H1 (cell line): ENCODE data around the gene ABHD14A. TPM values are rescaled to one million over a fixed set of nuclear protein-coding genes. Genes with fewer than 3 reads are reported as not detected.
A peak's percentile ranks its signal among the peaks of the same experiment; 100 is the strongest.

Experiments used
- CTCF ChIA-PET: fragments of 300-600 bp; sonication (Branson Sonifier 250); formaldehyde crosslinking; loops from one replicate; lab custom pipeline; 2021; ENCODE audit not compliant: partially characterized antibody; lab: Charles Lee
- POLR2A ChIA-PET: fragments of 300-600 bp; sonication (Branson Sonifier 250); formaldehyde crosslinking; loops from one replicate; lab custom pipeline; 2021; ENCODE audit warnings: inconsistent platforms; ENCODE audit not compliant: partially characterized antibody; lab: Charles Lee
- DNase-seq, 2 experiments: peaks; one replicate each; pipeline versions ENCODE4 v3.0.0 to v3.0.0-alpha.2; 2010 to 2022; ENCODE audit warnings: low spot score in 2 of 2, low read depth in 1 of 2, mixed read lengths in 1 of 2
- FAIRE-seq: peaks from 2 replicates; lab custom pipeline; 2011; peaks lifted over from hg19 to GRCh38; lab: Jason Lieb, UNC
- H2AFZ ChIP-seq: 2 replicates; pipeline ENCODE4 v1.8.1; 2012; ENCODE audit warnings: low read length, inconsistent platforms
- H2AK5ac ChIP-seq: 2 replicates; pipeline ENCODE4 v1.6.1; 2013; ENCODE audit warnings: low read depth, low read length
- H2BK120ac ChIP-seq: replicated peaks from 2 replicates; pipeline ENCODE3; 2013; ENCODE audit warnings: low read depth, low read length, inconsistent platforms
- H2BK12ac ChIP-seq: 2 replicates; pipeline ENCODE4 v1.6.1; 2013; ENCODE audit warnings: low read depth, low read length
- H2BK15ac ChIP-seq: 2 replicates; pipeline ENCODE4 v1.6.1; 2013; ENCODE audit warnings: low read length
- H2BK20ac ChIP-seq: 2 replicates; pipeline ENCODE4 v1.6.1; 2013; ENCODE audit warnings: low read length
- H2BK5ac ChIP-seq: 2 replicates; pipeline ENCODE4 v1.6.1; 2013; ENCODE audit warnings: low read depth, low read length
- H3K14ac ChIP-seq: 2 replicates; pipeline ENCODE4 v1.6.1; 2013; ENCODE audit warnings: inconsistent platforms; ENCODE audit not compliant: insufficient read length
- H3K18ac ChIP-seq: 2 replicates; pipeline ENCODE4 v1.6.1; 2013; ENCODE audit warnings: low read length; ENCODE audit errors: extremely low read depth
- H3K23ac ChIP-seq: 2 replicates; pipeline ENCODE4 v1.6.1; 2013; ENCODE audit warnings: inconsistent platforms; ENCODE audit not compliant: insufficient read length
- H3K23me2 ChIP-seq: 2 replicates; pipeline ENCODE4 v1.6.1; 2013; ENCODE audit warnings: low read depth, low read length
- H3K27ac ChIP-seq: 2 replicates; pipeline ENCODE4 v1.6.1; 2011; ENCODE audit warnings: low read depth, low read length, inconsistent platforms
- H3K27me3 ChIP-seq, 4 experiments: replicated peaks in 1 of 4; 1 replicate in 1 of 4; 2 replicates in 3 of 4; pipeline versions ENCODE4 v1.6.1 to v1.8.1; 2011 to 2013; ENCODE audit warnings: low read length in 3 of 4, mild to moderate bottlenecking in 3 of 4, inconsistent platforms in 2 of 4, mixed read lengths in 2 of 4, moderate library complexity in 1 of 4; ENCODE audit not compliant: control insufficient read depth in 3 of 4, insufficient read depth in 3 of 4; ENCODE audit errors: extremely low read depth in 1 of 4
- H3K36me3 ChIP-seq, 4 experiments: 2 replicates each; pipeline versions ENCODE4 v1.6.1 to v1.8.1; 2011 to 2013; ENCODE audit warnings: mild to moderate bottlenecking in 4 of 4, low read length in 3 of 4, moderate library complexity in 2 of 4, control low read depth in 1 of 4, inconsistent platforms in 1 of 4; ENCODE audit not compliant: insufficient read depth in 4 of 4, control insufficient read depth in 2 of 4
- H3K4ac ChIP-seq: replicated peaks from 2 replicates; pipeline ENCODE3; 2013; ENCODE audit warnings: low read length, low read depth, mixed read lengths, inconsistent platforms; ENCODE audit not compliant: insufficient read length
- H3K4me1 ChIP-seq, 4 experiments: replicated peaks in 1 of 4; 1 replicate in 1 of 4; 2 replicates in 3 of 4; pipeline versions ENCODE4 v1.6.1 to v1.8.1; 2011 to 2013; ENCODE audit warnings: low read length in 3 of 4, inconsistent platforms in 2 of 4, mixed read lengths in 1 of 4; ENCODE audit not compliant: insufficient read depth in 4 of 4, control insufficient read depth in 3 of 4
- H3K4me2 ChIP-seq, 2 experiments: 2 replicates each; pipeline versions ENCODE4 v1.6.1 to v1.8.1; 2011 to 2013; ENCODE audit warnings: low read depth in 2 of 2, low read length in 2 of 2, control low read depth in 1 of 2, inconsistent platforms in 1 of 2, mild to moderate bottlenecking in 1 of 2; ENCODE audit not compliant: insufficient read depth in 1 of 2
- H3K4me3 ChIP-seq, 4 experiments: fragments of 200-600, 300-600 bp in 1 of 4; sonication (generic), shearing (Covaris generic), sonication (Bioruptor Twin) in 1 of 4; 2 replicates each; pipeline versions ENCODE4 v1.5.1 to v1.8.1; 2011 to 2016; ENCODE audit warnings: low read length in 4 of 4, low read depth in 3 of 4, control low read depth in 2 of 4, inconsistent platforms in 2 of 4, mild to moderate bottlenecking in 2 of 4, mixed read lengths in 1 of 4, moderate library complexity in 1 of 4; ENCODE audit not compliant: insufficient read depth in 2 of 4; ENCODE audit errors: extremely low read depth in 1 of 4
- H3K56ac ChIP-seq: replicated peaks from 2 replicates; pipeline ENCODE3; 2013; ENCODE audit warnings: low read depth, mild to moderate bottlenecking, mixed read lengths, low read length, inconsistent platforms; ENCODE audit not compliant: insufficient read length
- H3K79me1 ChIP-seq: 2 replicates; pipeline ENCODE4 v1.6.1; 2013; ENCODE audit warnings: low read depth, low read length, control low read depth
- H3K79me2 ChIP-seq, 2 experiments: 2 replicates each; pipeline versions ENCODE4 v1.6.1 to v1.8.1; 2012 to 2013; ENCODE audit warnings: low read length in 2 of 2, mild to moderate bottlenecking in 2 of 2, inconsistent platforms in 1 of 2; ENCODE audit not compliant: insufficient read depth in 2 of 2, control insufficient read depth in 1 of 2
- H3K9ac ChIP-seq, 4 experiments: replicated peaks in 1 of 4; 1 replicate in 1 of 4; 2 replicates in 3 of 4; pipeline versions ENCODE4 v1.6.1 to v1.8.1; 2011 to 2013; ENCODE audit warnings: low read depth in 3 of 4, low read length in 3 of 4, control low read depth in 2 of 4, mild to moderate bottlenecking in 2 of 4, moderate library complexity in 2 of 4, inconsistent platforms in 1 of 4; ENCODE audit errors: extremely low read depth in 1 of 4
- H3K9me3 ChIP-seq, 2 experiments: 2 replicates each; pipeline versions ENCODE4 v1.6.1 to v1.8.1; 2012 to 2013; ENCODE audit warnings: mild to moderate bottlenecking in 2 of 2, moderate library complexity in 2 of 2, control low read depth in 1 of 2, inconsistent platforms in 1 of 2, low read depth in 1 of 2, low read length in 1 of 2, mixed read lengths in 1 of 2; ENCODE audit not compliant: insufficient read depth in 2 of 2
- H4K20me1 ChIP-seq, 2 experiments: replicated peaks in 1 of 2; 2 replicates each; pipeline versions ENCODE3 to v1.8.1; 2011 to 2013; ENCODE audit warnings: inconsistent platforms in 2 of 2, low read length in 2 of 2, mild to moderate bottlenecking in 1 of 2; ENCODE audit not compliant: insufficient read depth in 2 of 2, control insufficient read depth in 1 of 2
- H4K5ac ChIP-seq: 2 replicates; pipeline ENCODE4 v1.6.1; 2013; ENCODE audit warnings: low read length, low read depth, mixed read lengths, inconsistent platforms; ENCODE audit not compliant: insufficient read length
- H4K8ac ChIP-seq: 2 replicates; pipeline ENCODE4 v1.8.0; 2013; ENCODE audit warnings: mild to moderate bottlenecking, moderate library complexity, low read length, inconsistent platforms; ENCODE audit not compliant: insufficient read depth; ENCODE audit errors: extremely low read depth
- H4K91ac ChIP-seq: replicated peaks from 2 replicates; pipeline ENCODE3; 2013; ENCODE audit warnings: low read length, mixed read lengths, inconsistent platforms; ENCODE audit not compliant: insufficient read length
- BACH1 ChIP-seq: IDR thresholded peaks from 2 replicates; pipeline ENCODE4 v1.6.1; 2012; ENCODE audit warnings: low read length, improper control_type of control experiment
- BCL11A ChIP-seq, 2 experiments: IDR thresholded peaks; one replicate each; pipeline ENCODE4 v1.6.1; 2011; ENCODE audit warnings: low read depth in 2 of 2, low read length in 2 of 2, mild to moderate bottlenecking in 2 of 2
- CHD1 ChIP-seq: IDR thresholded peaks from 2 replicates; pipeline ENCODE4 v1.6.1; 2012; ENCODE audit warnings: low read depth, low read length, improper control_type of control experiment
- EP300 ChIP-seq, 2 experiments: IDR thresholded peaks; 1 replicate in 1 of 2; 2 replicates in 1 of 2; pipeline ENCODE4 v1.6.1; 2011 to 2012; ENCODE audit warnings: low read depth in 2 of 2, low read length in 2 of 2, mild to moderate bottlenecking in 2 of 2, borderline replicate concordance in 1 of 2, inconsistent platforms in 1 of 2, moderate library complexity in 1 of 2
- FOSL1 ChIP-seq: IDR thresholded peaks from 2 replicates; pipeline ENCODE4 v1.6.1; 2011; ENCODE audit warnings: mild to moderate bottlenecking, low read depth, low read length, moderate library complexity; ENCODE audit not compliant: insufficient read depth
- GABPA ChIP-seq: IDR thresholded peaks from 2 replicates; pipeline ENCODE4 v1.6.1; 2011; ENCODE audit warnings: mild to moderate bottlenecking, low read length, moderate library complexity, borderline replicate concordance; ENCODE audit not compliant: insufficient read depth
- KDM1A ChIP-seq: fragments of 200-600, 300-600 bp; sonication (generic); IDR thresholded peaks from 2 replicates; pipeline ENCODE4 v1.7.1; 2016; ENCODE audit warnings: mild to moderate bottlenecking, low read length, borderline replicate concordance
- NANOG ChIP-seq: IDR thresholded peaks from 2 replicates; pipeline ENCODE4 v1.6.1; 2011; ENCODE audit warnings: low read length, low read depth, mild to moderate bottlenecking, inconsistent platforms; ENCODE audit not compliant: insufficient read depth, poor library complexity, severe bottlenecking
- POU5F1 ChIP-seq: IDR thresholded peaks from 2 replicates; pipeline ENCODE4 v1.6.1; 2011; ENCODE audit warnings: low read depth, mild to moderate bottlenecking, low read length, moderate library complexity
- RNF2 ChIP-seq: fragments of 200-900, 300-1000 bp; sonication (generic); IDR thresholded peaks from 2 replicates; pipeline ENCODE4 v1.7.1; 2016; ENCODE audit warnings: borderline replicate concordance, low read depth, mild to moderate bottlenecking, antibody characterized with exemption, low read length; ENCODE audit not compliant: poor library complexity, severe bottlenecking; ENCODE audit errors: missing control alignments
- YY1 ChIP-seq: IDR thresholded peaks from 2 replicates; pipeline ENCODE4 v1.6.1; 2011; ENCODE audit warnings: low read depth, mild to moderate bottlenecking, low read length
- WGBS, 2 experiments: shearing (Covaris generic) in 1 of 2; methylation state at CpG; one replicate each; pipeline versions ENCODE4 v1.1.6 to v1.1.7; 2013 to 2015; ENCODE audit warnings: low lambda C conversion rate in 2 of 2, mixed read lengths in 2 of 2, inconsistent platforms in 1 of 2, low coverage in 1 of 2, missing lambda C conversion rate in 1 of 2; ENCODE audit not compliant: insufficient replicate concordance in 2 of 2, insufficient coverage in 1 of 2, insufficient read length in 1 of 2; ENCODE audit errors: extremely low coverage in 1 of 2, missing lambda C conversion rate in 1 of 2; 5-methylcytosine and 5-hydroxymethylcytosine counted together
- polyA plus RNA-seq, 7 experiments: library from polyadenylated mRNA; depleted of rRNA in 3 of 7; stranded (reverse) in 5 of 7; unstranded in 2 of 7; fragments of >200 nt in 5 of 7; fragments of 200-250 nt in 2 of 7; gene quantifications; 1 replicate in 5 of 7; 2 replicates in 1 of 7; 4 replicates in 1 of 7; pipeline versions ENCODE4 v1.2.1 to v1.2.3, GENCODE V29; 2011 to 2013; ENCODE audit warnings: missing spikeins in 2 of 7, mixed read lengths in 2 of 7
- total RNA-seq: library from RNA; stranded (reverse); fragmentation: NEBNext Ultra II Directional; extraction: Animal tissue kit (Norgen Biotek cat#: 25700); gene quantifications from 2 replicates; pipeline ENCODE4 v1.2.1, GENCODE V29; 2021

The ABHD14A gene
- total and polyA plus RNA-seq, 2 of the 8 experiments (the other 6 are each of a cell fraction or from before 2014, with no cell fraction given): 4.6 to 9.8 TPM

DNA sequence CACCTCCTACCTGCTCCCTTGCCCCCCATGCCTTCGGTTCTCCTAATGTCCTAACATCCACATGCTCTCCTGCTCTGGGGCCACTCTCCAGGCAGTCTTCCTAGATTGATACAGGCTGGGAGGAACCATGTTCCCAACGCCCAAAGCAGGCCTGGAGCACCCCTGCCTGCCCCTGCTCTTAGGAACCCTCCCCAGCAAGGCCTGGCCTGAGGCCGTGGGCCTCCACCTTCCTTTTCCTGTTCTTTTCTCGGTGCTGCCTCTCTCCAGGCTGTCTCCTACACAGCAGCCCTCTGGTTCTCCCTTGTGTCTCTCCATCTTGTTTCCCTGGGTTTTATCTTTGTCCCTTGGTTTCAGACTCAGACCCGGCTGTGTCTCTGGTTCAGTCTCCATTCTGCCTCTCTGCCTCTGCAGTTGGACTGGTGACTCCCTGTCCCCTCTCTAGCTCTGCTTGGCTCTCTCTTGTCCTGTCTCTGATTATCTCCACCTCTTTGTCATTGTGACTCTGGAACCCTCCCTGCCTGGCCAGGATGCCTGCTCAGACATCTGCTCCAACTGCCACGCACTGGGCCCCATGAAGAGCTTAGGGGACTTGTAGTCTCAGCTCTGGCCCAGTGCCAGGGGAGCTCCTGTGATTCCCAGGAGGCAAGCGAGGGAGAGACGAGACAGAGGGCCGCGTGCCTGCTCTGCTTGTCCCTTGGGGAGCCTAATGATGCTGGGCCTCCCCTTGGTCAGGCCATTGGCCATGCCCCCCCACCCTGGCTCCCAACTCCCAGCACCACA, 46.8 kb downstream of the ABHD14A start:
- H4K20me1 ChIP-seq: no peaks in the 10 kb centered on the region
- no peak overlapping the region for H3K18ac ChIP-seq
- no peak overlapping the region for H3K23ac ChIP-seq
- H4K5ac ChIP-seq: no peak overlapping the region
- no peak for DNase-seq
- no peaks in the 10 kb centered on the region for H3K79me1 ChIP-seq
- H3K27ac ChIP-seq: no peak overlapping the region
- H2BK5ac ChIP-seq: no peak overlapping the region
- H2BK15ac ChIP-seq: no peak overlapping the region
- no peak overlapping the region for H3K4ac ChIP-seq
- peaks cover 0 to 5% (median 2%) of the 10 kb centered on the region in 4 experiments; a peak in 4 of 7 replicates for H3K4me1 ChIP-seq
- no peak overlapping the region for H4K8ac ChIP-seq
- H4K91ac ChIP-seq: no peak overlapping the region
- H3K14ac ChIP-seq: no peak overlapping the region
- 0 out of 2 replicates have a peak overlapping the region, but pooled peaks have one; percentile 5 for H2BK12ac ChIP-seq
- no peak overlapping the region for H2AFZ ChIP-seq
- no peak overlapping the region for H3K9ac ChIP-seq
- H3K4me3 ChIP-seq: no peak overlapping the region
- no peaks in the 10 kb centered on the region for H3K27me3 ChIP-seq
- H3K9me3 ChIP-seq: no peaks in the 10 kb centered on the region
- ChIA-PET CTCF (interaction anchor here (1.1 to 24.7 kb wide), 7 partner anchors 9 to 102 kb away, joined by 3 to 984 read pairs (median 11); partner anchors contain the start of gene DUSP7), POLR2A (interaction anchor here (0.6 to 2.2 kb wide), 6 partner anchors 15 to 55 kb away, joined by 3 to 6 read pairs (median 4); partner anchors contain the start of genes DUSP7, PCBP4 and RPL29)
- H3K23me2 ChIP-seq: peaks cover 1% of the 10 kb centered on the region; the same call in 1 of the 2 replicates
- no peak overlapping the region for H2AK5ac ChIP-seq
- 84% methylated on average over 10 of the region's 10 CpGs; no CpG with 5 or more reads in 1 of the 2 experiments for WGBS, 2 experiments
- H2BK20ac ChIP-seq: no peak overlapping the region
- H3K56ac ChIP-seq: no peak overlapping the region
- no peak for FAIRE-seq
- H3K79me2 ChIP-seq: no peaks in the 10 kb centered on the region
- no peak overlapping the region for H3K4me2 ChIP-seq
- H2BK120ac ChIP-seq: no peak overlapping the region
- no peaks in the 10 kb centered on the region for H3K36me3 ChIP-seq
- TF ChIP-seq POU5F1 (no peak), BCL11A (IDR thresholded peaks at IDR 0.05; ENCODE audit: low read depth in 2 of 2, low read length in 2 of 2) (no peak), KDM1A (no peak), EP300 (IDR thresholded peaks at IDR 0.05; ENCODE audit: borderline replicate concordance in 1 of 2, low read depth in 2 of 2, low read length in 2 of 2) (no peak), GABPA (no peak), BACH1 (no peak), YY1 (no peak), NANOG (no peak), RNF2 (no peak), CHD1 (no peak), FOSL1 (no peak)
